ENCODE data around the gene PARVG.

DNA sequence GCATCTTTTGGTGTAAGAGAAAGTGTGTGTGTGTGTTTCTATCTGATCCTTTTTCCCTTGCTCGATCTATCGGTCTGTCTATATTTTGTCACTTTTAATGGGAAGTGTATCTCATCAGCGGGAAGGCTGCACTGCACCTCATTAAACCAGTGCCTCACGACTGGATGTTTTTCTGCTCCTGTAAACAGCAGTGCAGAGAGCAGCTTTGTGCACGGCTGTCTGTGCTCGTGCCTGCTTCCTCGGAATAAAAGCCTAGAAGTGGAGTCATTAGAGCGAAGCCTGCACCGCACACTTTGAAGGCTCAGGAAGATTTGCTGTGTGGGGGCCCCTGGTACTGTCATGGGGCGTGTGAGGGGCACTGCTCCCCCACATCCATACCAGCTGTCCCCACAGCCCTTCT, 27.0 kb upstream of the PARVG start:
- TF ChIP-seq POLR2A (IDR thresholded peaks at IDR 0.05) (no peak), EP300 (IDR thresholded peaks at IDR 0.05) (no peak)
- TF ChIP-seq, protein P1, sequence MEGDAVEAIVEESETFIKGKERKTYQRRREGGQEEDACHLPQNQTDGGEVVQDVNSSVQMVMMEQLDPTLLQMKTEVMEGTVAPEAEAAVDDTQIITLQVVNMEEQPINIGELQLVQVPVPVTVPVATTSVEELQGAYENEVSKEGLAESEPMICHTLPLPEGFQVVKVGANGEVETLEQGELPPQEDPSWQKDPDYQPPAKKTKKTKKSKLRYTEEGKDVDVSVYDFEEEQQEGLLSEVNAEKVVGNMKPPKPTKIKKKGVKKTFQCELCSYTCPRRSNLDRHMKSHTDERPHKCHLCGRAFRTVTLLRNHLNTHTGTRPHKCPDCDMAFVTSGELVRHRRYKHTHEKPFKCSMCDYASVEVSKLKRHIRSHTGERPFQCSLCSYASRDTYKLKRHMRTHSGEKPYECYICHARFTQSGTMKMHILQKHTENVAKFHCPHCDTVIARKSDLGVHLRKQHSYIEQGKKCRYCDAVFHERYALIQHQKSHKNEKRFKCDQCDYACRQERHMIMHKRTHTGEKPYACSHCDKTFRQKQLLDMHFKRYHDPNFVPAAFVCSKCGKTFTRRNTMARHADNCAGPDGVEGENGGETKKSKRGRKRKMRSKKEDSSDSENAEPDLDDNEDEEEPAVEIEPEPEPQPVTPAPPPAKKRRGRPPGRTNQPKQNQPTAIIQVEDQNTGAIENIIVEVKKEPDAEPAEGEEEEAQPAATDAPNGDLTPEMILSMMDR (IDR thresholded peaks at IDR 0.05) = no peak
